Ramos (cell line): ENCODE results near the gene ZCCHC4.

ENCODE experiments used
- in situ Hi-C: fragments of 300-500 bp; cut with MboI; formaldehyde crosslinking; loops from one replicate; pipeline ENCODE4 v1.14.3; 2022; ENCODE audit warnings: low sequenced_read_pairs; ENCODE audit not compliant: unreplicated experiment

Gene ZCCHC4, protein sequence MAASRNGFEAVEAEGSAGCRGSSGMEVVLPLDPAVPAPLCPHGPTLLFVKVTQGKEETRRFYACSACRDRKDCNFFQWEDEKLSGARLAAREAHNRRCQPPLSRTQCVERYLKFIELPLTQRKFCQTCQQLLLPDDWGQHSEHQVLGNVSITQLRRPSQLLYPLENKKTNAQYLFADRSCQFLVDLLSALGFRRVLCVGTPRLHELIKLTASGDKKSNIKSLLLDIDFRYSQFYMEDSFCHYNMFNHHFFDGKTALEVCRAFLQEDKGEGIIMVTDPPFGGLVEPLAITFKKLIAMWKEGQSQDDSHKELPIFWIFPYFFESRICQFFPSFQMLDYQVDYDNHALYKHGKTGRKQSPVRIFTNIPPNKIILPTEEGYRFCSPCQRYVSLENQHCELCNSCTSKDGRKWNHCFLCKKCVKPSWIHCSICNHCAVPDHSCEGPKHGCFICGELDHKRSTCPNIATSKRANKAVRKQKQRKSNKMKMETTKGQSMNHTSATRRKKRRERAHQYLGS

DNA sequence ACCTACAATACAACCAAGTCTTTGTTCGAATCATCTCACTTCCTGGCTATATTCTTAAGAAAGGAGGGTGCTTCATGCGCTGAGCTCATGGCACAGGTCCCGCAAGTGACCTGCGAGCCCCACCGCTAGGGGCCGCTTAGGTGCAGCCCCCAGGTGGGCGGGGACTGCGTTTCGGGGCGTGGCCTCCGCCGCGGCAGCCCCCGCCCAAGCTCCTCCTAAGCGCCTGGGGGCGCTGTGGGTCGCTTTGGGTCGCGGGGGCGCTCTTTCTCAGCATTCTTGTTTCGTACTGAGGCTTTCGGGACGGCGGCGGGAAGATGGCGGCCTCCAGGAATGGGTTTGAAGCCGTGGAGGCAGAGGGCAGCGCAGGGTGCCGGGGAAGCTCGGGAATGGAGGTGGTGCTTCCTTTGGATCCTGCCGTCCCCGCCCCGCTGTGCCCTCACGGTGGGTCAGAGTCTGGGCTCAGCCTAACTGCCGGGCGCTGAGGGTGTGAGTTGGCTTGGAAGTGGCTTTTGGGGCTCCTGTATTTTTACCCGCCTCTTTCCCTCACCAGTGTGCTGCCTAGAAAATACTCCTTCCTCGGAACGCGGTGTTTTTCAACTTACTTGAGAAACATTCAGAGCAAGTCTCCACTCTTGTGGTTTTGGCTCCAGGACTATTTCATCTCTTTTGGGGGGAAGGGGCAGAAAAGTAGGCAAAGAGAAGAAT lies at the start of gene ZCCHC4:
Gene ZCCHC4 (plus strand): TSS at position 279 of the 705 bp plus-strand sequence. CDS start 36 bp downstream, at position 315.
- in situ Hi-C loops: no loop called here

DNA sequence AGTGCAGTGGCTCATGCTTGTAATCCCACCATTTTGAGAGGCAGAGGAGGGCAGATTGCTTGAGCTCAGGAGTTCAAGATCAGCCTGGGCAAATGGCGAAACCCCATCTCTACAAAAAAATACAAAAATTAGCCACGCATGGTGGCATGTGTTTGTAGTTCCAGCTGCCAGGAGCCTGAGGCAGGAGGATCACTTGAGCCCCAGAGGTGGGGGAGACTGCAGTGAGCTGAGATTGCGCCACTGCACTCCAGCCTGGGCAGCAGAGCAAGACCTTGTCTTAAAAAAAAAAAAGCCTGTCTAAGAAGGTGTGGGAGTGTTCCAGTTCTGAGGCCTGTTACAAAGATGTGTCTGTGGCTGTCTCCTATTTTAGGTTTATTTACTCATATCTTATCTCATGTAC lies 40.7 kb upstream of the ZCCHC4 start:
- in situ Hi-C loops: no loop called here

DNA sequence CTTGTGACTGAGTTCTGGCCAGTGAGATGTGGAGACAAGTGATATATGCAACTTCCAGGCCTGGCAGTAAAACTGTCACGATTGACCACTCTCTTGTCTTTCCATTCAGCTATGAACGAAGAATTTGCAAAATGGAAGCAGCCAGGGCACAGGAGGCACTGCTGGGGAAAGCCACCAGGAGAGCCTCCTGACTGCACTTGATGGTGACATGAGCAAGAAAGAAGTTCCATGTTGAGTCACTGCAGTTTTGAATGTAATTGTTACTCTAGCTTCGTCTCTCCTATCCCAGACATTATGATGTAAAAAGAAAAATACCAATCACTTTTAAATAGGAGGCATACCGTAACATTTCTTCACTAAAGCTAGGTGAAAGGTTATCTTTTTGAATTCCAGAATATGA lies 32.4 kb upstream of the ZCCHC4 start:
- in situ Hi-C loops: no loop called here

DNA sequence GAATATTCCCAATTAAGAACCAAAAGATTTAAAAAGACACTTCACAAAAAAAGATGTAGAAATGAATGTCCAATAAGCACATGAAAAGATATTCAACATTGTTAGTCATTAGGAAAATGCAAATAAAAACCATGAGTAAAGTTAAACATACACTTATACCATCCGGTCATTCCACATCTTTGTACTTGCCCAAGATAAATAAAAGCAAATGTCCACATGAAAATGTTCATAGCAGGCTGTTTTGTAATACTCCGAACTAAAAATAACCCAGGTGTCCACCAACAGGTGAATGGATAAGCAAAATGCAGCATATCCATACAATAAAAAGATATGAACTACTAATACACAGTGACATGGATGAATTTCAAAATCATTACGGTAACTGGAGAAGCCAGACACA lies 28.6 kb upstream of the ZCCHC4 start:
- in situ Hi-C loops: no loop called here

DNA sequence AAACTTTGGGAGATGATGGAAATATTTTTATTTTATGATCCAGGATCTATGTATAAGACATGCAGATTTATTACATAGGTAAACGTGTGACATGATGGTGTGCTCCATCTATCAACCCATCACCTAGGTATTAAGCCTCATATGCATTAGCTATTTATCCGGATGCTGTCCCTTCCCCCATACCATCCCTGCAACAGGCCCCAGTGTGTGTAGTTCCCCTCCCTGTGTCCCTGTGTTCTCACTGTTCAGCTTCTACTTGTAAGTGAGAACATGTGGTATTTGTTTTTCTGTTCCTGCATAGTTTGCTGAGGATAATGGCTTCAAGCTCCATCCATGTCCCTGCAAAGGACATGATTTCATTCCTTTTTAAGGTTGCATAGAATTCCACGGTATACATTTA lies 28.1 kb upstream of the ZCCHC4 start:
- in situ Hi-C loops: no loop called here

DNA sequence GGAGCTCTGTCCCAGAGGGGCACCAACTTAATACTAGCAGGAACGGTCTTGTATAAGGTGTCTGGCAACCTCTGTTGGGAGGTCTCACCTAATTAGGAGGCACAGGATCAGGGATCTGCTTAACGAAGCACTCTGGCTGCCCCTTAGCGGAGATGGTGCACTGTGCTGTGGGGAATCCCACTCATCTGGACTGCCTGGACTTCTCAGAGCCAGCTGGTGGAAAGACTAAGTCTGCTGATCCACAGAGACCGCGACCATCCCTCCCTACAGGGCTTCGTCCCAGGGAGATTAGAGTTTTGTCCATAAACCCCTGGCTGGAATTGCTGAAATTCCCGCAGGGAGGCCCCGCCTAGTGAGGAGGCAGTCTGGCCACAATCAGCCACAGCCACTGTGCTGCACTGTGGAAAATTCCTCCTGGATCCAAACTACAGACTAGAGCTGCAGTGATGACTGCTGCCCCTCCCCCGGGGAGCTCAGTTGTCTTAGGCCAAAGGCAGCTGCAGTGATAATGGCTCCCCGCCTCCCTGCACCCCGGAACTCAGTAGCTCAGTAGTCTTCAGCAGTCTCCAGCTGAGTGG lies 22.0 kb upstream of the ZCCHC4 start:
- in situ Hi-C loops: no loop called here

DNA sequence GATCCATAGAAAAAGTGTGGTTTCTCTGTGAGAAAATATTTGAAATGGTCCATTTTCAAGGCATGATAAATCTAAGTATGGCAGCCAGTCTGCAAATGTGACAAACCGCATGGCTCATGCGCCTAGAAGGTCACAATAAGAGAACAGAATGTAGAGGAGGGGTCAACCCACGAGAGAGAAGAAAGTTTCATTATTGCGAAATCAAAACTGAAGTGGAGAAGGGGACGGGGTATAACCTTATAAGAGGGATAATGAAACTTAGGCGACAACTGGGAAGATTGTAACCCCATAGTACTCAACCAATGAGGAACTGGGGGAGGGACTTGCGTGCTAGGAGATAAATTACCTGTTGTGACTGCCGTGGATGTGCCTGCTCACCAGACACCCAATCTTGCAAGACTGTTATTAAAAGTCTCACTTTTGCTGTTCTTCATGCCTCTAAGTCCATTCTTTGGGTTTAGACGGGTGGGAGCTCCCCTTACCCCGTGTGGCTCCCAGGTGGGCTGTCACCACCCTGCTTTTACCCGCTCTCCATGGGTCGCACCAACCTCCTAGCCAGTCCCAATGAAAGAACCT lies 21.3 kb upstream of the ZCCHC4 start:
- in situ Hi-C loops: no loop called here

DNA sequence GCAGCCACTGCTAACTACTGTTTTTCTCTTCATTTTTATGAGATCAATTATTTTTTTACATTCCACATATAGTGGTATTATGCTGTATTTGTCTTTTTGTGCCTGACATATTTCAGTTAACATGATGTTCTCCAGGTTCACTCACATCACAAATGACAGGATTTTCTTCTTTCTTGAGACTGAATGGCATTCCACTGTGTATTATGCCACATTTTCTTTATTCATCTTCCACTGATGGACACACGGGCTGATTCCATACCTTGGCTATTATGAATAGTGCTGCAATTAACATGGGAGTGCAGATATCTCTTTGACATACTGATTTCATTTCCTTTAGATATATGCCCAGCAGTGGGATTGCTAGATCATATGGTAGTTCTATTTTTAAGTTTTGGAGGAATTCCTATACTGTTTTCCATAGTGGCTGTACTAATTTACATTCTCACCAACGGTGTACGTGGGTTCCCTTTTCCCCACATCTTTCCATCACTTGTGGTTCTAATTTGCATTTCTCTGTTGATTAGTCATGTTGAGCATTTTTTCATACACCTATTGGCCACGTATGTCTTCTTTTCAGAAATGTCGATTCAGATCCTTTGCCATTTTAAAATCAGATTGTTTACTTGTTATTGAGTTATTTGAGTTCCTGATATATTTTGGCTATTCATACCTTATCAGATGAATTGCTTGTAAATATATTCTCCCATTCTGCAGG lies 14.9 kb upstream of the ZCCHC4 start:
- in situ Hi-C loops: no loop called here

DNA sequence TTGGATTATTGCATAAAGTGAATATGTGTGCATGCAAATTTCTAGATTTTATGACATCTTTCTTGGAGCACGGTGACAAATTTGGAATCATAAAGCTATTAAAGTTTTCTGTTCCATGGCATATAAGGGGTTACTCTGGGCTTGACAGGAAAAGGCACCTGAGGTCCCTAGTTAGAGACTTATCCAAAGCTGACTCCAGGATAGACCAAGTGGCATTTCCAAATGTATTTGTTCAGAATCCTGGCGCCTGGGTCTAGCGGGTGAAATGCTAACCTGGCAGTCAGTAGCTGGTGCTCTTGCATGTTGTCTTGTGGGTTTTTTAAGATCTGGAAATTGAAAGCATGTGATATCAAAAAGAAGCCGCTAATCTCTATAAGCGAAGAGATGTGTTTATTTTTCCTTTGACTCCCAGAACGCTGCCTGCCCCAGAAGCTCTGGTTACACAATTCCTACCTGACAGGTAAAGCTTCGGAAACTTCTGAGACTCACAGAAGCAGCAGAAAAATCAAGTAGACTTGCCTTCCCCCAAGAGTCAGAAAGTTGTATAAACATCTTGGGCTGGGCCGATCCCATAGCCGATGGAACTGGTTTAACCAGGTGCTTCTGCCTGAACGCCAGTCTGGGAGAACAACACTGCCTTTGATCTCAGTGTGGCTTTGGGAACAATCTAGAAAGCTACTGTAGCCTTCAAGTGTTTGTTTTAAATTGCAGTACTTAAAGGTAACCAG lies 12.9 kb upstream of the ZCCHC4 start:
- in situ Hi-C loops: no loop called here

DNA sequence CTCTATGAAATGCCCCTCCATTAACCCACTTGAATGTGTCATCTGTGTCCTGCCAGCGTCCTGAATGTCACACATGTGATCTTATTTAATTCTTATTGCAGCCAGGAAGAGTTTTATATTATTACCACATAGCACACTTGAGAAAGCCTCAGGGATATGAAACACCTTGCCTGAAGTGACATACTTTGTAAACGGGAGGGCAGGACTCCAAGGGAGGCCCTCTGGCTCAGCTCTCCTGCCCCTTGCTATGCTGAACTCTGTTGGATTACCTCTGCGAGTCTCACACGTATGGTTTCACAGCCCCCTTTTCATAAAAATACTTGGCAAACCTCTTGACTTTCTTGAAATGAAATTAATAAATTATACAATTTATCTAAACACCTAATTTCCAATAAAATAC lies 11.1 kb upstream of the ZCCHC4 start:
- in situ Hi-C loops: no loop called here

DNA sequence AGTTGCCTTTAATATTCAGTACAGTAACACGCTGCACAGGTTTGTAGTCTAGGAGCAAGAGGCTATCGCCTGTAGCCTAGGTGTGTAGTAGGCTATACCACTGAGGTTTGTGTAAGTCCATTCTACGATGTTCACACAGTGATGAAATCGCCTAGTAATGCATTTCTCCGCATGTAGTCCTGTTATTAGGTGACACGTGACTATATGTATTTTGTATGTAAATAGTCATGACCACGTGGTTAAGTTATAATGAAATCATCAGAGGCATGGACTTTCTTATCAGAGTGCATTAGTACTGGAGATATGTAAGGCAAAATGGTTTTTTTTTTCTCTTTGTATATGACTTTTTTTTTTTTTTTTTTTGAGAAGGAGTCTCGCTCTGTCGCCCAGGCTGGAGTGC lies 9.9 kb upstream of the ZCCHC4 start:
- in situ Hi-C loops: no loop called here

DNA sequence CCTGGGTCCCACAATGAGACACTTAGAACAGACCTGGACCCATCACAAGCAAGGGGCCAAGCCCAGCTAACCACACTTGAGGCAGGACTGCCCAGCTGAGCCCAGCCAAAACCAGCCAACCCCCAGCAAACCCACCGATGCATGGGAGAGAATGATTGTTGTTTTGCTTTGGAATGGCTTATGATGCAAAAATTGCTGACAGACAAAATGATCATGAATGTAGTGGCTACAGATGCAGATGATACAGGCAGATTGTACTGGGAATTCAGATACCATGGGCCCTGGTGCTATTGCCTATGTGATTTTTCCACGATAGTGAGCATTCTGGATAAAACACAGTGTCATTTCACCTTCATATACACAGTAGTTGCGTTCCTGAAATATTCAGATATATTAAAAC lies 9.0 kb upstream of the ZCCHC4 start:
- in situ Hi-C loops: no loop called here

DNA sequence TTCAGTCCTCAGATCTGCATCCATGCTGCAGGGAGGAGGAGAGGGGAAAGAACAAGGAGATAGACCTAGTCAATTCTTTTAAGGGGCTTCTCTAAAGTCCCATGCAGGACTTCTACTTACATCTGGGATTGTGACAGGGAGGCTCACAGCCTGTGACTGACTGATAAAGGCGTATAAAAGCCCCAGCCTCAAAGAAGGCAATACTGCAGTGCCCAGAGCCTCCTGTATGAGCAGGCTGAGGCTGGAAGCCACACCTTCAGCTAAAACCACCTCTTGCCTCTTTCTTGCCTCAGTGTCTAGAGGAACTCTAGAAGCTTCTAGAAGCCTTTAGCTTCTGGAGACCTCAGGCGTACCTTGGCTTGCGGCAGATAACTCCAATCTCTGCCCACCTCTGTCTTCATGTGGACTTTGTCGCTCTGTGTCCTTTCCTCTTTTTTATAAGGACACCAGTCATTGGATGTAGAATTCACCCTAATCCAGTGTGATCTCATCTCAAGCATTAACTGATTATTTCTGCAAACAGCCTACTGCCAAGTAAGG lies 6.0 kb upstream of the ZCCHC4 start:
- in situ Hi-C loops: no loop called here

DNA sequence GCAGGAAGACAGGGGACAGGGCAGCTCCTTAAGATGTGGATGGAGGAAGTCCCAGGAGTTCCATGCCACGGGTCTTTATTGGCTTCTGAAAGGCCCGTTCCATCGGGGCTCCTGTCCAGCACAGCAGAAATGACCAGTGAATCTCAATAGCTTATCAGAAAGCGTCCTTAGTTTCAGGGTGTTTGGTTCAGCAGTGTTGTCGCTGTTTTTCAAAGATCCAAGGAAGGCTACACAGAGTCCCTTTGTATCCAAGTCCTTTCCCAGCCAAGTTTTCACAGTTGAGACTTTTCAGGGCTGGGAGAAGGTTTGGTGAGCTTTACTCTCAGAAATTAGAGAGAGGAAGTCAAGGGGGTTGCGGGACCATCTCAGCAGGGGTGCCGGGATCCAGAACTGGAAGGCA lies 5.0 kb upstream of the ZCCHC4 start:
- in situ Hi-C loops: no loop called here

DNA sequence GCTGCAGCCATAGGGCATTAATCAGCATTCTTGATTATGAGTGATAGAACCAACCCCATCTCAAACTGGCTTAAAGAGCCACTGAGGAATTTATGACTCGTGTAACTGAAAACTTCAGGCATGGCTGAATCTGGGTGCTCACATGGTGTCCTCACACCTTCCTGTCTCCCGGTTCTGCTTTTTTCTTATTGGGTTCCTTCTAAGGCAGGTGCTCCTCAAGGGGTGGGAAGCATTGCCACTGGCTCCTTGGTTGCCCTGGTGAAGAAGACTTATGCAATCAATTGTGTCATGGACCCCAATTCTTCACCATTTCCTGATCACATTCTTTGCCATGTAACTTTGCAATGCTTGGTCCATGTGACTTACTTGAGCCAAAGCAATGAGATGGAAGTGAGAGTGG lies 4.3 kb upstream of the ZCCHC4 start:
- in situ Hi-C loops: no loop called here

DNA sequence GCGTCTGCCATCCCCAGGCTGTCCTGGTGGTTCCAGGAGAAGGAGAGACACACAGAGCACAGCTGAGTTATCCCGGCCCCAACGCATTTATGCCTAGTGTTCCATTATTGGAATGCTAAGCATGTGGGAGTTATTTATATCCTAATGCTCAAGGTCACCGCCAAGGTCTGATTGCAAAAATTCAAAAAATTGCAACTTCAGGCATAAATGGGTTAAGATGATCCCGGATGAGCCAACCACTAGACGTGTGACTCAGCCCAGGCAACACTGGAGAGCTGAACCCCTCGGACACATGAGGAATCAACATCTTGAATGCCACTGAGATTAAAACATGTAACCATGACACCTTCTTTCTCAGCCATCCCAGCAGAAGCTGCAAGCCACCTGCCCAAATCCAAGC lies 3.8 kb upstream of the ZCCHC4 start:
- in situ Hi-C loops: no loop called here

DNA sequence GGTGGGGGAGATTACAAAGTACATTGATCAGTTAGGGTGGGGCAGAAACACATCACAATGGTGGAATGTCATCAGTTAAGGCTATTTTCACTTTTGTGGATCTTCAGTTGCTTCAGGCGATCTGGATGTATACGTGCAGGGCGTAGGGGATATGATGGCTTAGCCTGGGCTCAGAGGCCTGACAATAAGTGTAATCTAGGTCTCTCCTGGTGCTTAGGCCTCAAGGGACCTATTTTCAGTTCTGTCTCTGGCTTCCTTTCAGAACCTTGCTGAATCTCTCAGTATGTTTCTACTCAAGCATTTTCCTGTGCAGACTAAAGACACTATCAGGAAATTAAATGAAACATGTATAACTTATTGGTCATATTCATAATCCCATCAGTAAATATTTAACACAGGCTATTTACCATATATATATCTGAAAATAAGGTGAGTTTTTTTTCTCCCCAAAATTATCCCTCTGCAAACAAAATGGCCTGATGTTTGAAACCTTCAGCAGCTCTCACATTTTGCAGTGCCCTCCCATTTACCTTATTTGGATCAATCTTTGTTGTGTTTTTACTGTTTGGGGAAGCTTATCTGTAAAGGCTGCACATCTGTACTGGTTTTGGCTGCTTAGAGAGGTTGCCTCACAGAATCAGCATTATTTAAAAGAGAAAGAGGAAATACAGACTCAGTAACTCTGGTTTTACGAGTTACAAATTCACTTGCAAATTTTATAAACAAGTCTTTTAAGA lies 2.3 kb upstream of the ZCCHC4 start:
- in situ Hi-C loops: no loop called here

DNA sequence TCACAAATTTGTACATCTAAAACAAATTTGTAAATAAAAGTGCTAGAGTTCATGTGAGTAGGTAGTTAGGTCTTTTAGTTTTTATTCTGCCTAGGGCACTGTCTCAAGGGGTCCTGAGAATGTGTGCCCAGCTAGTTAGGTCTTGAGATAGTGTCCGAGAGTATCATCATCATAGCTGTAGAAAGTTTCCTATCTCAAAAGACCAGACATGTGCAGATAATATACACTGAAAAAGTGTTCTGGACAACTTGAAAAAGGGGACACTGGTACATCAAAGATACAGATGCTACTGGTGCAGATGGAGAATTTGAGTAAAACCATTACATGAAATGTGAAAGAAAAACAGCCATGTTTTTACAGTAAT lies 1.8 kb upstream of the ZCCHC4 start:
- in situ Hi-C loops: no loop called here
